IMR-90 (cell line): ENCODE results near the gene LDHA. TPM values are rescaled to one million over a fixed set of nuclear protein-coding genes. Genes with fewer than 3 reads are reported as not detected.
A peak's percentile ranks its signal among the peaks of the same experiment; 100 is the strongest.
"Not testable (repeated sequence)": the region's sequence is repeated elsewhere in the genome, so short reads cannot be mapped to it uniquely, and the experiment has no call there.

Source experiments
- ATAC-seq: fragments of 200-7000 bp; cut with Tn5 transposase; 2 replicates; pipeline ENCODE4 v1.9.1; 2020; ENCODE audit warnings: low read depth, mild to moderate bottlenecking, moderate library complexity
- BruUV-seq: library from RNA; stranded (reverse); fragments of 400-500 nt; replicated peaks from 2 replicates; lab custom pipeline; 2021; lab: Mats Ljungman, UMichigan
- CTCF ChIA-PET: fragments of 300-600 bp; formaldehyde crosslinking; extraction: SDS; loops from one replicate; lab custom pipeline; 2021; ENCODE audit warnings: antibody characterized with exemption; lab: Yijun Ruan, JAX
- POLR2A ChIA-PET: fragments of 300-600 bp; sonication (Branson Sonifier 250); formaldehyde crosslinking; loops from one replicate; lab custom pipeline; 2022; ENCODE audit warnings: antibody characterized with exemption; ENCODE audit not compliant: unreplicated experiment; lab: Charles Lee
- DNase-seq: peaks from one replicate; pipeline ENCODE4 v3.0.0; 2013
- H2AFZ ChIP-seq: replicated peaks from 2 replicates; pipeline ENCODE3; 2013; ENCODE audit warnings: low read length, mild to moderate bottlenecking; ENCODE audit not compliant: poor library complexity
- H2AK5ac ChIP-seq: 2 replicates; pipeline ENCODE4 v1.6.1; 2013; ENCODE audit warnings: low read depth, low read length, inconsistent platforms
- H2AK9ac ChIP-seq: replicated peaks from 2 replicates; pipeline ENCODE3; 2013; ENCODE audit warnings: mild to moderate bottlenecking, low read depth, low read length, moderate library complexity; ENCODE audit not compliant: poor library complexity
- H2BK120ac ChIP-seq: 2 replicates; pipeline ENCODE4 v1.6.1; 2013; ENCODE audit warnings: low read depth, low read length, inconsistent platforms
- H2BK15ac ChIP-seq: 3 replicates; pipeline ENCODE4 v1.6.1; 2013; ENCODE audit warnings: low read depth, low read length, inconsistent platforms
- H2BK20ac ChIP-seq: 2 replicates; pipeline ENCODE4 v1.6.1; 2013; ENCODE audit warnings: low read depth, mild to moderate bottlenecking, inconsistent platforms, low read length, moderate library complexity
- H2BK5ac ChIP-seq: 2 replicates; pipeline ENCODE4 v1.6.1; 2013; ENCODE audit warnings: mild to moderate bottlenecking, low read depth, low read length, inconsistent platforms; ENCODE audit not compliant: poor library complexity, severe bottlenecking
- H3K14ac ChIP-seq: replicated peaks from 2 replicates; pipeline ENCODE4 v1.6.1; 2013; ENCODE audit warnings: low read depth, low read length, inconsistent platforms
- H3K18ac ChIP-seq: 2 replicates; pipeline ENCODE4 v1.6.1; 2013; ENCODE audit warnings: low read depth, low read length, control low read depth
- H3K23ac ChIP-seq: 2 replicates; pipeline ENCODE4 v1.6.1; 2013; ENCODE audit warnings: low read depth, low read length, inconsistent platforms
- H3K27ac ChIP-seq: 2 replicates; pipeline ENCODE4 v1.5.1; 2013; ENCODE audit warnings: mild to moderate bottlenecking, control low read depth, low read length; ENCODE audit not compliant: insufficient read depth
- H3K27me3 ChIP-seq: 2 replicates; pipeline ENCODE4 v1.6.1; 2013; ENCODE audit warnings: low read length; ENCODE audit not compliant: control insufficient read depth, insufficient read depth
- H3K36me3 ChIP-seq: 2 replicates; pipeline ENCODE4 v1.6.1; 2013; ENCODE audit warnings: low read length, mixed read lengths; ENCODE audit not compliant: control insufficient read depth, insufficient read depth
- H3K4ac ChIP-seq: 2 replicates; pipeline ENCODE4 v1.6.1; 2013; ENCODE audit warnings: low read depth, low read length, inconsistent platforms
- H3K4me1 ChIP-seq: 2 replicates; pipeline ENCODE4 v1.6.1; 2013; ENCODE audit warnings: low read length, mixed read lengths; ENCODE audit not compliant: control insufficient read depth, insufficient read depth
- H3K4me2 ChIP-seq: 2 replicates; pipeline ENCODE4 v1.6.1; 2013; ENCODE audit warnings: low read depth, mild to moderate bottlenecking, control low read depth, low read length, moderate library complexity
- H3K4me3 ChIP-seq: 2 replicates; pipeline ENCODE4 v1.5.1; 2013; ENCODE audit warnings: low read depth, mild to moderate bottlenecking, control low read depth, low read length, moderate library complexity; ENCODE audit not compliant: insufficient read depth
- H3K56ac ChIP-seq: 2 replicates; pipeline ENCODE4 v1.6.1; 2013; ENCODE audit warnings: low read length, inconsistent platforms; ENCODE audit not compliant: insufficient read depth; ENCODE audit errors: extremely low read depth
- H3K79me1 ChIP-seq, 2 experiments: 2 replicates each; pipeline ENCODE4 v1.6.1; 2013; ENCODE audit warnings: low read length in 2 of 2, inconsistent platforms in 1 of 2, low read depth in 1 of 2
- H3K9ac ChIP-seq: 2 replicates; pipeline ENCODE4 v1.6.1; 2013; ENCODE audit warnings: low read depth, low read length, control low read depth
- H3K9me1 ChIP-seq: 2 replicates; pipeline ENCODE4 v1.6.1; 2013; ENCODE audit warnings: low read length, inconsistent platforms; ENCODE audit not compliant: insufficient read depth
- H3K9me3 ChIP-seq: 2 replicates; pipeline ENCODE4 v1.6.1; 2013; ENCODE audit warnings: low read length; ENCODE audit not compliant: control insufficient read depth, insufficient read depth
- H4K20me1 ChIP-seq: 2 replicates; pipeline ENCODE4 v1.6.1; 2013; ENCODE audit warnings: low read length, inconsistent platforms; ENCODE audit not compliant: insufficient read depth
- H4K5ac ChIP-seq: 2 replicates; pipeline ENCODE4 v1.6.1; 2013; ENCODE audit warnings: mild to moderate bottlenecking, low read depth, low read length, control low read depth
- H4K8ac ChIP-seq, 2 experiments: 2 replicates each; pipeline ENCODE4 v1.6.1; 2013; ENCODE audit warnings: low read depth in 2 of 2, low read length in 2 of 2, control low read depth in 1 of 2, inconsistent platforms in 1 of 2
- H4K91ac ChIP-seq: 2 replicates; pipeline ENCODE4 v1.6.1; 2013; ENCODE audit warnings: low read depth, low read length, inconsistent platforms; ENCODE audit not compliant: insufficient read depth
- WGBS, 2 experiments: methylation state at CpG; one replicate each; pipeline versions ENCODE4 v1.1.5 to v1.1.7; 2013; ENCODE audit warnings: missing lambda C conversion rate in 2 of 2; ENCODE audit not compliant: insufficient read length in 1 of 2; ENCODE audit errors: extremely low coverage in 2 of 2; 5-methylcytosine and 5-hydroxymethylcytosine counted together
- dilution Hi-C: fragments of 300-500 bp; cut with HindIII; formaldehyde crosslinking; loops from one replicate; pipeline ENCODE4 v1.14.3; 2018; ENCODE audit warnings: low sequenced_read_pairs; ENCODE audit not compliant: unreplicated experiment
- in situ Hi-C: fragments of 300-500 bp; cut with MboI; formaldehyde crosslinking; loops from 3 replicates; pipeline ENCODE4 v1.14.3; 2019; ENCODE audit warnings: low sequenced_read_pairs, inconsistent platforms, mixed read lengths
- intact Hi-C: fragments of 100-400 bp; cut with micrococcal nuclease; formaldehyde crosslinking; loops from 2 replicates; pipeline ENCODE4 v1.10.0; 2022
- polyA plus RNA-seq, 3 experiments: library from polyadenylated mRNA; depleted of rRNA; stranded (reverse); fragments of >200 nt; gene quantifications; 2 replicates each; pipeline ENCODE4 v1.2.3, GENCODE V29; 2012; ENCODE audit warnings: low replicate concordance in 1 of 3
- total RNA-seq: library from RNA; depleted of rRNA; stranded (reverse); fragments of >200 nt; gene quantifications from 2 replicates; pipeline ENCODE4 v1.2.3, GENCODE V29; 2012

The LDHA gene
- total and polyA plus RNA-seq, 2 of the 4 experiments (the other 2 are of a cell fraction) = 1,735 to 1,813 TPM

- ChIA-PET CTCF (interaction anchor here (0.6 kb wide), 1 partner anchor 107 kb away, joined by 5 read pairs; no protein-coding TSS in a partner anchor), POLR2A (interaction anchor here (0.8 to 1.0 kb wide), 2 partner anchors 12 to 33 kb away, joined by 4 to 6 read pairs; no protein-coding TSS in a partner anchor)
- H4K8ac ChIP-seq, H2BK20ac ChIP-seq, H3K4me2 ChIP-seq, H2BK120ac ChIP-seq, H3K9me3 ChIP-seq, H3K27ac ChIP-seq, H2BK15ac ChIP-seq, H3K4me1 ChIP-seq, ATAC-seq, H3K56ac ChIP-seq, H2AK9ac ChIP-seq, dilution Hi-C loops, H4K91ac ChIP-seq, H3K18ac ChIP-seq, H3K14ac ChIP-seq, H3K23ac ChIP-seq, H3K4ac ChIP-seq, H3K27me3 ChIP-seq, H3K4me3 ChIP-seq, in situ Hi-C loops, H3K9ac ChIP-seq, H2AFZ ChIP-seq, H3K9me1 ChIP-seq, H2AK5ac ChIP-seq, H4K5ac ChIP-seq, H2BK5ac ChIP-seq: not testable (repeated sequence)
- Histone ChIP-seq H3K36me3 (peaks cover 42% of the 10 kb centered on the region), H4K20me1 (peaks cover 69% of the 10 kb centered on the region), H3K79me1 (peaks cover 9 to 11% of the 10 kb centered on the region in 2 experiments)
- no CpG with 5 or more reads among the region's 3 CpGs for WGBS, 2 experiments
- intact Hi-C loops = loop anchor here (10.0 kb wide), 1 partner anchor 97 kb away; no protein-coding TSS in a partner anchor
- peak; percentile 36 for DNase-seq
- BruUV-seq = TSS peak; percentile 100
These were observed 13.0 kb downstream of the LDHA start for GRCh38 chr11:18407400-18407799.
